Smooth muscle cell (in vitro differentiated cells): Measurements from ENCODE around the gene KIF13A. TPM values are rescaled to one million over a fixed set of nuclear protein-coding genes. Genes with fewer than 3 reads are reported as not detected.

Experiments
- DNase-seq: peaks from one replicate; lab custom pipeline; 2025; ENCODE audit not compliant: unreplicated experiment; lab: John Stamatoyannopoulos, UW
- H2AFZ ChIP-seq: fragments of 200-600 bp; sonication (generic); 2 replicates; pipeline ENCODE4 v1.6.0; 2016; ENCODE audit warnings: antibody characterized with exemption, low read depth, mild to moderate bottlenecking
- H3F3A ChIP-seq: fragments of 200-600 bp; sonication (generic); 2 replicates; pipeline ENCODE4 v1.6.0; 2017; ENCODE audit warnings: antibody characterized with exemption, low read depth
- H3K27ac ChIP-seq: fragments of 200-600 bp; sonication (generic); 2 replicates; pipeline ENCODE4 v1.5.1; 2016; ENCODE audit warnings: low read depth, mild to moderate bottlenecking
- H3K27me3 ChIP-seq: fragments of 200-600 bp; sonication (generic); 2 replicates; pipeline ENCODE4 v1.6.1; 2016; ENCODE audit warnings: low read depth, mild to moderate bottlenecking
- H3K36me3 ChIP-seq: fragments of 200-600 bp; sonication (generic); 2 replicates; pipeline ENCODE4 v1.5.1; 2016; ENCODE audit warnings: low read depth
- H3K4me1 ChIP-seq: fragments of 200-600 bp; sonication (generic); 2 replicates; pipeline ENCODE4 v1.5.1; 2016; ENCODE audit warnings: low read depth
- H3K4me2 ChIP-seq: fragments of 200-600 bp; sonication (generic); 2 replicates; pipeline ENCODE4 v1.6.0; 2016; ENCODE audit warnings: mild to moderate bottlenecking
- H3K4me3 ChIP-seq: fragments of 200-600 bp; sonication (generic); 2 replicates; pipeline ENCODE4 v1.5.1; 2016; ENCODE audit warnings: mild to moderate bottlenecking
- H3K79me2 ChIP-seq: fragments of 200-600 bp; sonication (generic); 2 replicates; pipeline ENCODE4 v1.6.0; 2016; ENCODE audit warnings: low read depth, mild to moderate bottlenecking
- H3K9ac ChIP-seq: fragments of 200-600 bp; sonication (generic); 2 replicates; pipeline ENCODE4 v1.6.0; 2016; ENCODE audit warnings: low read depth
- H3K9me3 ChIP-seq: fragments of 200-600 bp; sonication (generic); replicated peaks from 2 replicates; pipeline ENCODE4 v1.5.1; 2016; ENCODE audit warnings: low read depth
- H4K20me1 ChIP-seq: fragments of 200-600 bp; sonication (generic); 2 replicates; pipeline ENCODE4 v1.6.0; 2016; ENCODE audit warnings: low read depth
- CTCF ChIP-seq: fragments of 200-600 bp; sonication (generic); IDR thresholded peaks from 2 replicates; pipeline ENCODE4 v1.5.1; 2017; ENCODE audit warnings: borderline replicate concordance, mild to moderate bottlenecking, antibody characterized with exemption; ENCODE audit not compliant: insufficient read depth, poor library complexity, severe bottlenecking
- WGBS: methylation state at CpG from one replicate; pipeline ENCODE4 v1.1.7; 2016; ENCODE audit warnings: low lambda C conversion rate; 5-methylcytosine and 5-hydroxymethylcytosine counted together
- polyA plus RNA-seq: library from polyadenylated mRNA; unstranded; fragments of >200 nt; fragmentation: Nextera tagmentation; extraction: Ambion mirVana; gene quantifications from 2 replicates; pipeline ENCODE4 v1.2.1, GENCODE V29; 2016
- total RNA-seq: library from RNA; depleted of rRNA; stranded (reverse); fragments of >200 nt; gene quantifications from 2 replicates; pipeline ENCODE4 v1.2.3, GENCODE V29; 2014

KIF13A gene
- total and polyA plus RNA-seq, 2 experiments from 2014 or later = 10.4 to 28.4 TPM

- peak overlapping the region; percentile 91 for H3K27ac ChIP-seq
- peak overlapping the region; percentile 72 for H3K9ac ChIP-seq
- H3F3A ChIP-seq = peaks cover 10% of the 10 kb centered on the region
- H3K79me2 ChIP-seq = peaks cover 42% of the 10 kb centered on the region
- H3K36me3 ChIP-seq = no peaks in the 10 kb centered on the region
- TF ChIP-seq CTCF = no peak
- peaks cover 14% of the 10 kb centered on the region for H3K4me1 ChIP-seq
- H3K9me3 ChIP-seq = no peaks in the 10 kb centered on the region
- peaks cover 7% of the 10 kb centered on the region for H4K20me1 ChIP-seq
- no peaks in the 10 kb centered on the region for H3K27me3 ChIP-seq
- H3K4me2 ChIP-seq = no peak overlapping the region
- DNase-seq = no peak
- no peak overlapping the region for H2AFZ ChIP-seq
- H3K4me3 ChIP-seq = no peak overlapping the region
- 85% methylated on average over 4 of the region's 4 CpGs for WGBS
Observed at GRCh38 chr6:17908831-17909230, 78.6 kb downstream of the KIF13A start.

DNA sequence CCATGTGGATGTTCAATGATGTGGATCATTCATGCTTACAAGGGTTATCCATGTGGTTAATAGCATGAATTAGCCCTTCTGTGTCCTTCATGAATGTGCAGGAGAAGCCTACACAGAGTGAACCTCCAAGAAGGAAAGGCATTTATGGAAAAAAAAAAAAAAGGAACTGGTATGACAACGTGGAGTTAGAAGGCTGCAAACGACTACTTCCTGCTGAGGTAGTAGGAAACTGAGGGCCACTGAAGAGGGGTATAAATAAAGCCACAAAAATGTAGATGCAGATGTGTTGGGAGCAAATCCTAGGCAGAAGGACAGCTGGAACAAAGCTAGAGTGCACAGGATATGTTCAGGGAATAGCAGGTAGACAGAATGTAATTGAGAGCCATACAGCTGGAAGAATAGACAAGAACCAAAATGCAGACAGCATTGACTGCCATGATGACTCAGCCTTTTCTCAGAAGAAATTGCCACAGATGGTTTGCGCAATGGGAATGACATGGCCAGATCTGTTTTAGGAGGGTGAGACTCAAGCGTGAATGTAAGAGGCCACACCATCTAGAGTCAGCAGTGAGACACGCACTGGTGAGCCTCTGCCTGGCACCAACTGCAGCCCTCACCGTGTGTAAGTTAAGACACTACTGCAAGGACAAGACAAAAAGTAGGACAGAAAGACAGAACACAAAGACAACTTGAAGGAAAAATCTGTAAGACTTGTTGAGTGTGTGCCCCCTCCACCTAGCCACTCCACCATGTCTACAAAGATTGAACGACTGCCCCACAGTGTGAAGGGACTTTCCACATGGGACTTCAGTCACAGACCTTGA lies 79.8 kb downstream of the KIF13A start:
- H3K9ac ChIP-seq = peak overlapping the region; percentile 72
- peak overlapping the region; percentile 91 for H3K27ac ChIP-seq
- H3F3A ChIP-seq = peaks cover 10% of the 10 kb centered on the region
- H3K4me3 ChIP-seq = no peak overlapping the region
- H3K79me2 ChIP-seq = peaks cover 53% of the 10 kb centered on the region
- H2AFZ ChIP-seq = peak overlapping the region; percentile 41
- no peaks in the 10 kb centered on the region for H3K36me3 ChIP-seq
- no peaks in the 10 kb centered on the region for H4K20me1 ChIP-seq
- peak overlapping the region; percentile 75 for H3K4me2 ChIP-seq
- 18% methylated on average over 7 of the region's 7 CpGs for WGBS
- TF ChIP-seq CTCF = no peak
- H3K27me3 ChIP-seq = no peaks in the 10 kb centered on the region
- H3K4me1 ChIP-seq = peaks cover 8% of the 10 kb centered on the region
- no peaks in the 10 kb centered on the region for H3K9me3 ChIP-seq
- DNase-seq = peak; percentile 18

- no peaks in the 10 kb centered on the region for H3K27me3 ChIP-seq
- peaks cover 8% of the 10 kb centered on the region for H3K4me1 ChIP-seq
- DNase-seq = no peak
- 96% methylated on average over 2 of the region's 2 CpGs for WGBS
- peak overlapping the region; percentile 7 for H3K4me2 ChIP-seq
- no peak overlapping the region for H3K4me3 ChIP-seq
- no peaks in the 10 kb centered on the region for H3K36me3 ChIP-seq
- peak overlapping the region; percentile 34 for H3K9ac ChIP-seq
- TF ChIP-seq CTCF = no peak
- H3K9me3 ChIP-seq = no peaks in the 10 kb centered on the region
- peak overlapping the region; percentile 91 for H3K27ac ChIP-seq
- H3F3A ChIP-seq = peaks cover 10% of the 10 kb centered on the region
- H4K20me1 ChIP-seq = no peaks in the 10 kb centered on the region
- H2AFZ ChIP-seq = no peak overlapping the region
- H3K79me2 ChIP-seq = peaks cover 60% of the 10 kb centered on the region
Observed at GRCh38 chr6:17905611-17906592, 81.5 kb downstream of the KIF13A start.
